ENCODE data around the gene AUP1. TPM values are rescaled to one million over a fixed set of nuclear protein-coding genes. Genes with fewer than 3 reads are reported as not detected.

The AUP1 gene
- total RNA-seq, 2 experiments from 2014 or later: 92.0 to 122 TPM

DNA sequence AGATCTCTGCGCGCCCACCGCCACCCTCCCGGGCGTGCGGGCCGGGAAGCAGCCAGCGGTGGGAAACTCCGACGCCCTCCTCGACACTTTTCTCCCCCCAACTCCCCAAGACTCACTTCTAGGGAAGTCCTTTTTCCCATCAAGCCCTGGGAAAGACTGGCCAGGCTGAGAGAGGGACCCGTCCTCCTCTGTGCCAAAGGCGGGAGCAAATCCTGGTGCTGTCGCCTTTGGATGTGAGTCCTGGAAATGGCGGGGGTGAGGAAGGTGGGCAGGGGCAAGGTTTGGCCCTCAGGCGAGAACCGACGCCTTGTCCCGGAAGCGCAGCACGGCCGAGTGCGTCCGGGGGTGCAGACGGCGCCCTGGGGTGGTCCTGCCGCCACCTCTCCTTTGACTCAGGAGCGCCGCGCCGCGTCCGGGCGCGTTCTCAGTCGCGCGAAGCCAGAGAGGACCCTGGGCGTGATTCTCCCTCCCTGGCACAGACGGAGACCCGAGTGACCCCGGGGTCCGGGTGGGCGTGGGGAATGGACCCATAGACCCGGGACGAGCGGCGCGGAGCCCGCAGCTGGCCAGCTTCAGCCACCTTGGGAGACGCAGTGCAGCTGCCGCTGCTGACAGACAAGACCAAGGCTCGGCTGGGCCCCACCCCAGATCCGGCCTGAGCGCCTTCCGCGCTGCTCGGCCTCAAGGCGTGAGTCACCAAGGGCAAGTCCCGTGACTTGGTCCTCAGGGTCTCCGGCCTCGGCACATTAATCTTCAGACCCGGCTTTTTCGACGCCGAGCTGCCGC is 26.6 kb downstream of the AUP1 start:
- POLR2A ChIA-PET: no interaction called here

GRCh38 chr2:74502147-74502719 is 27.3 kb downstream of the AUP1 start:
- H3K4me1 Mint-ChIP-seq: peaks cover 50% of the 10 kb centered on the region
- H3K27ac Mint-ChIP-seq: no peak overlapping the region
- intact Hi-C loops (cut with DNase I, micrococcal nuclease): no loop called here
- ATAC-seq (no peak), DNase-seq (no peak)
- CTCF ChIA-PET: interaction anchor here (1.0 to 3.6 kb wide), 2 partner anchors 8 to 20 kb away, joined by 3 to 17 read pairs; partner anchors contain the start of genes CCDC142 and TTC31
- POLR2A ChIA-PET: no interaction called here
- peaks cover 60% of the 10 kb centered on the region for H3K27me3 Mint-ChIP-seq
- peak overlapping the region; percentile 63 for H3K4me3 Mint-ChIP-seq
- no peaks in the 10 kb centered on the region for H3K9me3 Mint-ChIP-seq (ENCODE audit: low read depth)
- peaks cover 34% of the 10 kb centered on the region for H3K36me3 Mint-ChIP-seq (ENCODE audit: low read depth)

More for the DNA sequence above, 26.6 kb downstream of the AUP1 start:
- H3K27ac Mint-ChIP-seq: no peak overlapping the region
- CTCF ChIA-PET: interaction anchor here (0.6 to 1.8 kb wide), 8 partner anchors 12 to 97 kb away, joined by 3 to 8 read pairs (median 3); partner anchors contain the start of genes CCDC142, TTC31 and WBP1
- peaks cover 45% of the 10 kb centered on the region for H3K4me1 Mint-ChIP-seq
- H3K4me3 Mint-ChIP-seq: peak overlapping the region; percentile 63
- H3K36me3 Mint-ChIP-seq (ENCODE audit: low read depth): peaks cover 34% of the 10 kb centered on the region
- intact Hi-C loops (cut with DNase I, micrococcal nuclease): loop anchor here in 1 of 2 experiments (1.0 kb wide), 1 partner anchor 20 kb away; the partner anchor contains the start of gene TTC31
- DNase-seq: peak; percentile 71
- no peaks in the 10 kb centered on the region for H3K9me3 Mint-ChIP-seq (ENCODE audit: low read depth)
- H3K27me3 Mint-ChIP-seq: peaks cover 55% of the 10 kb centered on the region
- ATAC-seq: no peak

DNA sequence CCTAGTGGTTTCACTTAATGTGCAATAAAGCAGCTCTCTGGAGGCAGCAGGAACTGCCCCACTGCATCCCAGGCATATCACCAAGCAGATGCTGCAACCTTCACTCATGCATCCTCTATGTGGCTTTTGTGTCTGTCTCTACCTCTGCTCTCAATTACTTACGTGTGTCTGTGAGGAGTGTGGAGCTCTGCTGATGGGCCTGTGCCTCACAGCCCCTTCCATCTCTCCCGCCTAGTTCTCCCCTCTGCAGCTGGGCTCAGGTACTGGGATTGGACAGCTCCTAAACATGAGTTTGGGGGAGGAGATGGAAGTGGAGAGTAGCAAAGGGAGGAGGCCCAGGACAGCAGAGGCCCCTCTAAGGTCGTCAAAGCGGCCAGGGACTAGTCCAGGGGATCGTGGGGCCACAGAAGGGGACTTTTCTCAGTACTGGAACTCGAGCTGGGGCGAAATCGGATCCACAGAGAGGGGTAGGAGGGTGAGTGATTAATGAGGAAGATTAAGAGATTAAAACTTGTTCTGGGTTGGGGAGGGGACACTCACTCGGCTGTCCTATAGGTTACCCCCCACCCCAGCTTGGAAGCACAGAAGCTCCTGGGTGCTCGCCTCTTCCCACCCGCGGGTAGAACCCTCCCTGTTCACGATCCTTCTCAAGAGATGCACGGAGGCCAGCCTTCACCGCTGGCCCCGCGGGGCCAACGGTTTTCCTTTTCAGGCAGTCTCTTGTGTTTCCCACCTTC is 28.0 kb downstream of the AUP1 start:
- Mint-ChIP-seq H3K27ac (no peak overlapping the region), H3K36me3 (ENCODE audit: low read depth) (peaks cover 28% of the 10 kb centered on the region), H3K4me3 (peak overlapping the region; percentile 63), H3K9me3 (ENCODE audit: low read depth) (no peaks in the 10 kb centered on the region), H3K27me3 (peaks cover 60% of the 10 kb centered on the region), H3K4me1 (peaks cover 45% of the 10 kb centered on the region)
- intact Hi-C loops (cut with DNase I, micrococcal nuclease): no loop called here
- ATAC-seq (no peak), DNase-seq (no peak)
- ChIA-PET POLR2A (interaction anchor here (1.3 kb wide), 1 partner anchor 28 kb away, joined by 4 read pairs; the partner anchor contains the start of gene HTRA2), CTCF (interaction anchor here (1.0 to 3.6 kb wide), 3 partner anchors 9 to 19 kb away, joined by 3 to 17 read pairs (median 5); partner anchors contain the start of genes CCDC142 and TTC31)

- peaks cover 60% of the 10 kb centered on the region for H3K27me3 Mint-ChIP-seq
- DNase-seq (no peak), ATAC-seq (no peak)
- CTCF ChIA-PET: interaction anchor here (0.5 to 3.6 kb wide), 6 partner anchors 10 to 236 kb away, joined by 3 to 17 read pairs (median 4); partner anchors contain the start of genes CCDC142 and TTC31
- no peaks in the 10 kb centered on the region for H3K9me3 Mint-ChIP-seq (ENCODE audit: low read depth)
- H3K4me1 Mint-ChIP-seq: peaks cover 40% of the 10 kb centered on the region
- peaks cover 22% of the 10 kb centered on the region for H3K36me3 Mint-ChIP-seq (ENCODE audit: low read depth)
- no peak overlapping the region for H3K27ac Mint-ChIP-seq
- intact Hi-C loops (cut with DNase I, micrococcal nuclease): no loop called here
- POLR2A ChIA-PET: interaction anchor here (1.3 kb wide), 1 partner anchor 29 kb away, joined by 4 read pairs; the partner anchor contains the start of gene HTRA2
- H3K4me3 Mint-ChIP-seq: no peak overlapping the region
Observed at GRCh38 chr2:74500578-74500946, 28.9 kb downstream of the AUP1 start.

DNA sequence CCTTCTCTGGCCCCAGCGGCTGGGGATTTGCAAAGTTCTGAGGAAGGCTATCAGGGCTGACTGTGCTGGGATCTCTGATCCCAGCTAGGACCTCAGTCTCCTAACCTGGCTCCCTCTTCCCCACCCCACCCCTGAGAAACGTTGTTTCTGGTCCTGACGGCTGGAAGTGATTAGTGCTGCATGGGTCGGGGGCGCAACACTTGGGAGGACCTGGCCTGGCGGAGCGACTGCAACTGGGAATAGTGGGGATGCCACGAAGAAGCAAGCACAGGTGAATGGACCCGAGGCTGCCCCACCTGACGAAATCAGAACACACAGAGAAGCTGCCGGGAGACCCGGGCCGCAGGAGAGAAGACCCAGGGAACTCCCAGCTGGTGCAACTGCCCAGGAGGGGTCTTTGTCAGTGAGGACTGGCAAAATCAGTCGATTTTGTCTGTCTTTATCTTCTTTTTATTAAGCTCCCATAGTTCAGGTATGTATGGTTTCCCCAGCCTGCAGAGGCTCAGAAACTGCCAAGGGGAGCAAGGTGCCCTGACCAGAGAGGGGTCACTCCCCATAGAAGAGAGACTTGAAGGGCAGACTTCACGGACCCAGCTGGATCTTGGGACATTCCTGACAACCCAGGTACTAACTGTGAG is 29.4 kb downstream of the AUP1 start:
- ChIA-PET POLR2A (no interaction called here), CTCF (interaction anchor here (0.6 to 3.6 kb wide), 5 partner anchors 10 to 24 kb away, joined by 3 to 17 read pairs (median 5); partner anchors contain the start of genes CCDC142 and TTC31)
- intact Hi-C loops (cut with DNase I, micrococcal nuclease): loop anchor here (1.0 to 5.0 kb wide), 3 partner anchors 14 to 55 kb away; partner anchors contain the start of genes DOK1 (in 1 of the 2) and TLX2 (in 1 of the 2)
- no peak for DNase-seq
- Mint-ChIP-seq H3K4me1 (peaks cover 39% of the 10 kb centered on the region), H3K36me3 (ENCODE audit: low read depth) (peaks cover 17% of the 10 kb centered on the region), H3K9me3 (ENCODE audit: low read depth) (no peaks in the 10 kb centered on the region), H3K4me3 (no peak overlapping the region), H3K27ac (no peak overlapping the region), H3K27me3 (peaks cover 58% of the 10 kb centered on the region)
- ATAC-seq: no peak

GRCh38 chr2:74499267-74499939 is 30.1 kb downstream of the AUP1 start, which contains the start of gene LBX2:
Gene LBX2 (minus strand): TSS chr2:74499603. CDS start chr2:74499537, 66 bp downstream.
- Mint-ChIP-seq H3K4me3 (peak within 1 kb of the TSS; percentile 77), H3K27me3 (peaks cover 56% of the 10 kb centered on the region), H3K4me1 (peaks cover 37% of the 10 kb centered on the region), H3K9me3 (ENCODE audit: low read depth) (no peaks in the 10 kb centered on the region), H3K27ac (peak within 1 kb of the TSS; percentile 15), H3K36me3 (ENCODE audit: low read depth) (peaks cover 10% of the 10 kb centered on the region)
- ChIA-PET CTCF (interaction anchor here (3.6 kb wide), 1 partner anchor 17 kb away, joined by 17 read pairs; the partner anchor contains the start of genes CCDC142 and TTC31), POLR2A (no interaction called here)
- DNase-seq (peak; percentile 71), ATAC-seq (peak; percentile 37)
- intact Hi-C loops (cut with DNase I, micrococcal nuclease): loop anchor here (1.0 to 5.0 kb wide), 3 partner anchors 15 to 55 kb away; partner anchors contain the start of genes DOK1 (in 1 of the 2) and TLX2 (in 1 of the 2)

DNA sequence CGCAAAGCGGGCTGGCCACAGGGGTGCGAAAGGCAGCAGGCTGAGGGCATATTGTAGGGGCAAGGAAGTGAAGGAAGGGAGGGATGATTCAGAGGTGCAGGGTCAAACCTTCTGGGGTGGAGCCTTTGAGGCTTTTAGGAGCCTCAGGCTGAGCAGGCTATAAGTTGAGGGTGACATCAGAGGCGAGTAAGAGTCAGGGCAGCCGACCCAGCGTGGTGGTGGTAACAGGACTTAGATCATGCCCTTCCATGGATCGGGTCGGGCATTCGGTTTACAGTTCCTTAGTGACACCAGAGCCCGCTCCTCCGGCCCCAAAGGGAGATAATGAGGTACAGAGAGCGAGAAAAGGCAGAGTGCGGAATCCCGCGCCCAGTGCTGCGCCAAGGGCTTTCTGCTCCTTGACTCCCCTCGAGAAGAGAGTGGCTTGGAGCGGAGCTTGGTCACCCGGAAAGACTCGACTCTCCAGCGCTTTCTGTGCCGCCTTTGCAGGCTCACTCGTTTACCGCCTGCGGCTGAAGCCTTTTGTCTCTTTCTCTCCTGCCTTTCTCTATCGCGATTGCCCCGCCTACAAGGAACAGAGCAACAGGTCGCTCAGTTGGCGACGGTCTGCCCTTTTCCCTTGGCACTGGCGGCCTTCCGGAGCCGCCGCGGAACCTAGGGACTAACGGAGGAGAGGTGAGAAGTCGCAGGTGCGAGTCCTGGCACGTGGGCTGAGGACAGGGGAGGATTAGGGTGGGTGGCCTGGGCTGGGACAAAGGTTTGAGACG is 30.8 kb downstream of the AUP1 start:
- Mint-ChIP-seq H3K4me1 (peaks cover 31% of the 10 kb centered on the region), H3K9me3 (ENCODE audit: low read depth) (no peaks in the 10 kb centered on the region), H3K36me3 (ENCODE audit: low read depth) (peaks cover 7% of the 10 kb centered on the region), H3K27me3 (peaks cover 50% of the 10 kb centered on the region), H3K27ac (peak overlapping the region; percentile 15), H3K4me3 (peak overlapping the region; percentile 77)
- ATAC-seq (peak; percentile 63), DNase-seq (peak; percentile 49)
- ChIA-PET POLR2A (no interaction called here), CTCF (interaction anchor here (1.3 to 3.6 kb wide), 2 partner anchors 16 kb away, joined by 5 to 17 read pairs; partner anchors contain the start of genes CCDC142 and TTC31)
- intact Hi-C loops (cut with DNase I, micrococcal nuclease): loop anchor here (1.0 to 5.0 kb wide), 3 partner anchors 16 to 56 kb away; partner anchors contain the start of genes DOK1 (in 1 of the 2) and TLX2 (in 1 of the 2)

- peak overlapping the region; percentile 77 for H3K4me3 Mint-ChIP-seq
- intact Hi-C loops (cut with DNase I, micrococcal nuclease): loop anchor here (2.0 to 5.0 kb wide), 2 partner anchors 34 to 57 kb away; partner anchors contain the start of gene DOK1 (in 1 of the 2)
- H3K4me1 Mint-ChIP-seq: peaks cover 24% of the 10 kb centered on the region
- peak; percentile 52 for DNase-seq
- POLR2A ChIA-PET: interaction anchor here (0.6 kb wide), 1 partner anchor 69 kb away, joined by 3 read pairs; no protein-coding TSS in a partner anchor
- peaks cover 7% of the 10 kb centered on the region for H3K36me3 Mint-ChIP-seq (ENCODE audit: low read depth)
- H3K9me3 Mint-ChIP-seq (ENCODE audit: low read depth): no peaks in the 10 kb centered on the region
- CTCF ChIA-PET: interaction anchor here (1.3 kb wide), 1 partner anchor 15 kb away, joined by 5 read pairs; the partner anchor contains the start of genes CCDC142 and TTC31
- peak; percentile 31 for ATAC-seq
- peaks cover 45% of the 10 kb centered on the region for H3K27me3 Mint-ChIP-seq
- H3K27ac Mint-ChIP-seq: peak overlapping the region; percentile 15
Observed at GRCh38 chr2:74497777-74498499, 31.6 kb downstream of the AUP1 start.

Measured in activated CD4-positive, alpha-beta T cell treated with anti-CD3 and anti-CD28 coated beads for 36 hours (primary cell).